ENCODE data around the gene UBE2I.

DNA sequence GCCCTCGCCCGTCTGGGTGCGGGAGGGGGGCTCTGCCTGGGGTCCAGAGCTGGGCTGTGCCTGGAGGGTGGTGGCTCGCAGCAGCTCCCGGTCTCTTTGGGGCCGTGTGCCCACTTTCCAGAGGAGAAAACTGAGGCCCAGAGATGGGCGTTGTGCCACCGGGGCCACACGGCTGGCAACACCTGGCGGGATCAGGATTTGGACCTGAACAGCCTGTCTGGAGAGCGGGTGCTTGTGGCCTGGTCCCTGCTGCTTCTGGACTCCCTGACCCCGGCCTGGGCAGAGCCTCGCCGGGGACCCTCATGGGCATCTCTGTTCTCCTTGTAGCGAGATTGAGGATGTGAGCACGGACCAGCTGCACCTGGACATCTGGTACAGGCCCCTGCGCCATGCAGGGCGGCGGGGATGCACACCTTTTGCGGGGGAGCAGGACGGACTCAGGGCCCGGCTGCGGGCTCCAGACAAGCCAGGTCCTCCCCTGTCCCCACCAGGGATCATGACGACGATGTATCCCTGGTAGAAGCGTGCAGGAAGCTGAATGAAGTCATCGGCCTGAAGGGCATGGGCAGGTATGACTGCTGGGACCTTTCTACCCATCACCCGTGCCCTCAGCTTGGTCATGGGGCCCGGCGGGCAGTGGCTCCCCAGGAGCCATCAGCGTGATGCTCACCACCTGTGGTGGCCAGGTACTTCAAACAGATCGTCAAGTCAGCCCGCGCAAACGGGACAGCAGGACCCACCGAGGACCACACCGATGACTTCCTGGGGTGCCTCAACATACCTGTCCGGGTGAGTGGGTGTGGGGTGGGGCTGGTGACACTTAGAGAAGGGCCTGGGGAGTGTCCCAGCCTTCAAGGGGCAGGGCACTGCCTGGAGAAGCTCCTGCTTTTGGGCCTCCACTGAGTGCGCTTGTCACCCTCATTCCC is 32.3 kb downstream of the UBE2I start:
- no peak for TF ChIP-seq CTCF (IDR thresholded peaks at IDR 0.05)
- no peak for TF ChIP-seq POLR2A (IDR thresholded peaks at IDR 0.05)
